Skeletal muscle satellite cell (primary cell): ENCODE results near the gene OR1J1.

Experiments used
- H3K27me3 ChIP-seq: 2 replicates; pipeline ENCODE4 v1.7.0; 2013; ENCODE audit warnings: low read length; ENCODE audit not compliant: control insufficient read depth, insufficient read depth
- H3K36me3 ChIP-seq: 2 replicates; pipeline ENCODE4 v1.7.0; 2013; ENCODE audit warnings: mild to moderate bottlenecking, control low read depth, low read length; ENCODE audit not compliant: insufficient read depth
- H3K4me1 ChIP-seq: 2 replicates; pipeline ENCODE4 v1.7.0; 2013; ENCODE audit warnings: low read length; ENCODE audit not compliant: control insufficient read depth, insufficient read depth
- H3K4me2 ChIP-seq: 2 replicates; pipeline ENCODE4 v1.7.0; 2013; ENCODE audit warnings: mild to moderate bottlenecking, low read length
- H3K4me3 ChIP-seq: 2 replicates; pipeline ENCODE4 v1.7.0; 2013; ENCODE audit warnings: low read length
- H3K9ac ChIP-seq: 2 replicates; pipeline ENCODE4 v1.7.0; 2013; ENCODE audit warnings: mild to moderate bottlenecking, low read depth, low read length, moderate library complexity
- H3K9me3 ChIP-seq: replicated peaks from 2 replicates; pipeline ENCODE4 v1.7.0; 2013; ENCODE audit warnings: mild to moderate bottlenecking, control low read depth, low read length

Gene OR1J1

GRCh38 chr9:122444041-122444733 lies 33.5 kb downstream of the OR1J1 start:
- Histone ChIP-seq H3K4me3 (no peak overlapping the region), H3K36me3 (no peaks in the 10 kb centered on the region), H3K4me1 (peaks cover 31% of the 10 kb centered on the region), H3K27me3 (no peaks in the 10 kb centered on the region), H3K9ac (peak overlapping the region; percentile 21), H3K4me2 (peak overlapping the region; percentile 32), H3K9me3 (no peaks in the 10 kb centered on the region)

- no peak overlapping the region for H3K4me3 ChIP-seq
- no peaks in the 10 kb centered on the region for H3K9me3 ChIP-seq
- no peaks in the 10 kb centered on the region for H3K36me3 ChIP-seq
- no peaks in the 10 kb centered on the region for H3K27me3 ChIP-seq
- no peak overlapping the region for H3K9ac ChIP-seq
- peaks cover 31% of the 10 kb centered on the region for H3K4me1 ChIP-seq
- H3K4me2 ChIP-seq, result no peak overlapping the region
These were observed 35.2 kb downstream of the OR1J1 start for GRCh38 chr9:122442568-122442967.
